ENCODE results near the gene VTN.

VTN gene

DNA sequence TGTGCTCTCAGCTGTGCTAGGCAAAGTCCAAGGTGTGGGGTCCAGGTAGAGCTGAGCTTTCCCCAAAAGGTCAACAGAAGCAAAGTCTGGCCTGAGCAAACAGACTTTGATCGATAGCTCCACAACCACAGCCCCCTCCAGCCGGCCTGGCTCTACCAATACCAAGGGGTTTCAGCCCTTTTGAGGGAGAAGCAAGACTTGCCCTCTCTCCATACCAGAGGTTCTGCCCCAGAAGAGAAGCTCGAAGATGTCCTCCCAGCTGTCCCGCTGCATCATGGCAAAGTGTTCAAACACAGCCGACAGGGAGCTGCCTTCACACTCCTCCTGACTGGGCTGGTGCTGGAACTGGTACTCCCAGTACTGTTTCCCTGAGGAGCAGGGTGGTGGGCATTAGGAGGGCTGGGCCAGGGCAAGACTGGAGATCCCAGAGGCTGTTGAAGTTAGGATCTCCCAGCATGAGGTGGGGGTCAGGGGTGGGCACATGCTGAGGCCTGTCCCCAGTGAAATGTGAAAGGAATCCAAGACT, 1.7 kb downstream of the VTN start:
- DNase-seq = no peak

DNA sequence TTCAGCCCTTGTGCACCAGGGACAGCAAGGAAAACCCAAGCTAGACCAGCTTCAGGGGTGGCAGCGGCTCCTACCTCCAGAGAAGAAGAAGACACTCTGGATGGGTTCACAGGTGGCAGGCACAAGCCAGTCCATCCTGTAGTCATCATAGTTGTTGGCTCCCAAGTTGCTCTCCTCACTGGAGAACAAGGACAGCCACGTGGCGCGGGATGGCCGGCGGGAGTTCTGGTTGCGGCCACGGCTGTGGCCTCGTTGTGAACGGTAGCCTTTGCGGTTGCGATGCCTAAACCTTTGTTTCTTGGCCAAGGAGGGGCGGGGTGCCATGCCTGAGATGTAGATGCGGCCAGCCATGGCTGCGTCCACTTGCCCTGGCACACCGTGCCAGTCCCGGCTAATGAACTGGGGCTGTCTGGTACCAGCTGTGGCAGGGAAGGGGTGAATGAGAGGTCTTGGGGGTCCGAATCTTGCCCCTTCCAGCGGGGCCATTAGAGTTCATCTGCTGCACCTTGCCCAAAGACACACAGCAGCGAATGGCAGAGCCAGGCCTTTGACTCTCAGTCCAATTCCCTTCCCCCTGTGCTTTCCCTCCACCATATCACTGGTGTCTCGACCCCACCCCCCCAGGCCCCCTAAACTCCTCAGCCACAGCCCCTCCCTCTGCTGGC, 2.3 kb downstream of the VTN start:
- no peak for DNase-seq

DNA sequence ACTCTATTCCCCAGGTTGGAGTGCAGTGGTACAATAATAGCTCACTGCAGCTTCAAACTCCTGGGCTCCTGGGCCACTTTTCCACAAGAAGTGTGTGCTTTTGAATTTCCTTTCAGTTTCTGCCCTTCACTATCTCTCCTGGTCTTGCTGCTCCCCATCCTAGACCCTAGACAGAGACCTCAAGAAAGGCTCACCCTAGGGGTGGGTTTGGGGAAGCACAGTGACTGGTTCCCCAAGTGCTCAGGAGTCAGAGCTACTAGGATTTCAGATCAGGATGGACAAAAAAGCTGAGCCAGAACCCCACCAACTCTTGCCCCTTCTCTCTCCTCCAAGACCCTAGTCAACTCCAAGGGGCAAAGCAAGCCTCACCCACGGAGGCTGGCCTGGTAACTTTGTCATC, 3.5 kb downstream of the VTN start:
- no peak for DNase-seq

DNA sequence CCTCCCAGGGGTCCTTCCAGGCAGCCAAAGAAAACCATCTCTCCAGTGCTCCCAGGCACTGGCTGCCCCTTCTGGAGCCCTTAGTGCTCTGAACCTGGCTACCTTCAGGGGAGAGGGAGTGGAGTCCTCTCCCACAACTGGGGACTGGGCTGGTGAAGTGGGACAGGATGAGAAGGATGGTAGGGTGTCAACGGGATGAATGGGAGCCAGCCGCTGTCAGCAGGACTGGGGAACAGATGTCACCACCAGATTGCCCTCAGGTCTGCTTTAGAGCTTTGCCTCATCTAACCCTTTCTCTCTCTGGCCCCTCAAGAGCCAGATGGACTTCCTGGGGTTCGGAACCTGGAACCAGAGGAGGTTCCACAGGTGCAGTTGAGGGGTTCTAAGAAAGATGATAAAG, 4.6 kb downstream of the VTN start:
- DNase-seq = no peak

DNA sequence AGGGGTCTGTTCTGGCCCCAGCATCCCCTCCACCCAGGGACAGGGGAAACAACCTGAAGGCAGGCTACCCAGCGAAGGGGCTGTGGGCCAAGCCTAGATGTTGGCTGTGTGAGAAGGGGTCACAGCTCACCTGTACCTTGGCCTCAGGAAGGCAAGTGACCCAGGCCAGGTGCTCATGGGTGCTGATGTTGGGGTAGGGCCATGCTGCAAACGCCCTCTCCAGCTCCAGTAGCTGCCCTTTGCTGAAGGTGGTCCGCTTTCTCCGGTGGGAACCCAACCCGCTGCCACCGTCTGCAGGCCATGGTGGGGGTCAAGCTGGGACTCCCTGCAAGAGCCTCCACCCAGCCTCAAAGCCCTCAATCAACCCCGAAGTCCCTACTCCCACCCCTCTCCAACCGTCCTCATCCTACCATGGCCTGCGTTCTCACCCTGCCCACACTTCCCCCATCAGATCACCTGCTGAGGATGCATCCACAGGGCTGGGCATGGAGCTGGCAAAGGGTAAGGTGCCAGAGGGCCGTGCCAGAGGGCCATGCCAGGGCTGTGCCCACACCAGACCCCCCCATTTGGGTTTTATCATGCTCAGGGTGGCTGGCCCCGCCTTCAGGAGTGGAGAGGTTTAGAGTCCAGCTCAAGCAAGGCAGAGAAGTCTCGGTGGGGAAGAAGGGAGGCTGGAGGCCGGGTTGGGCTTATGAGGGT, 5.3 kb downstream of the VTN start, which contains the start of gene SEBOX:
TSS of gene SEBOX (minus strand) at position 535 of the 699 bp plus-strand sequence. CDS start at position 487, 48 bp downstream.
- DNase-seq = no peak

DNA sequence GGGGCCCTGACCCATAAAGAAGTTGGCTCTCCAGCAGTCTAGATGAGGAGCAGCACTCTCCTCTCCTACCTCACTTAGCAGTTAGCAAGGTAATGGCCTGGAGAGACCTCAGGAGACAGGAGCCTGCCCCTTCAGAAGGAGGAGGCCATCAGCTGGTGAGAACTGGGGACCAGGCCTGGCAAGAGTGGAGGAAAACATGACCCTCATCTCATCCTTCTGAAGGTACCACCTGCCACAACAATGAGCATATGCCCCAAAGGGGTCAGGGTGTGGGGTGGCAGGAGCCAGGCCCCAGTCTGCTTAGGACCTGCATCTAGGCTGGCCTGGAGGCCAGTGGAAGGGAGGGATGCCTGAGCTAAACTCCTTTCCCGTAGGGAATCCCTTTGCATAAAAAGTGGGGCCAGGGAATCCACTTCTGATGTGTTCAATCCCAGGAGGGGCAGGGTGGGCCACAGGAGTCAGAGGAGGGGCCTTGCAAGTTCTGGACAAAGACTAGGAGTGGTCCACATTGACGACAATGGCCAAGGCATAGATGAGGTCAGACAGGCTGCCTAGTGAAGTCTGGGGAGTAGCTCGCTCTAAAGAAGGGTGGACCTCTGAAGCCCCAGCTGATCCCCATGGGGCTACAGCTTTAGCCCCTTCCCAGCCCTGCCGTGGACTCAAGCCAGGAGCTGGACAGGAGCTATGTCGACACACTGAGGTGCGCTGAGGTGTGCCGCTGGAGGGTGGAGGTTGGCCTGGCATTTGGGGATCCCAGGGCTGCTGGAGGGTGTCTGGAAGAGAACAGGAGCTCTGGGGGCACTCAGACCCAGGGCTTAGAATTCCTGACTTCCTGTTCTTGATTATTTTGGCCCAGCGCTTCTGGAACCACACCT, 6.1 kb downstream of the VTN start:
- no peak for DNase-seq

DNA sequence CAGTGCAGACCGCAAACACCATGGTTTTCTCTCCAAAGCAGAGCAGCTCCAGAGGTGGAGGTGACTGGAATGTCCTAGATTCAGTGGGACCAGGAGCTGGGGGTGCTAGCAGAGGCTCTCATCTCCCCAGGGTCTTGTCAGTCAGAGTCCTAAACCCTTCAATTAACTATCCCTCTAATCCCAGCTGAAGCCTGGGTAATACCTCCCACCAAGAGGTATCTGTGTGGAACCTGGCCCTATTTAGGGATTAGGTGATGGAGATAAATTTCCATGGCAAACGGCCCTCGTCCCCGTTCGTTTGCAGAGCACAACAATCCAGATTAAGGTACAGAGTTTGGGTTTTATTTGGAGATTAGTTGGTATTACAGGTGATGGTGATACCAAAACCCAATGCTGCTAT, 6.9 kb downstream of the VTN start:
- no peak for DNase-seq

DNA sequence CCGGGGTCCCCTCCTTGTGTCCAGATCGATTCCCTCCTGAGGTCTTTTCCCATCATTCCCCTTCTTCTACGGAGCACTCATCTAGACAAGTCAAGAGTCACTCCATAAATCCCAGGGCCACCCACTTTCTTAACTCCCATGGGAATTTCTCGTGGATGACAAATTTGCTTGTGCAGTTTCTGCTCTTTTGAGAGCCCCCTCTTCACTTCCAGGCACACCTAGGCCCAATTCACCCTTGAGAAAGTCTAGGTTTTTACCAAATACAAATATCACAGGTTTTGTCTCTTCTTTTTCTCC, 12.3 kb downstream of the VTN start:
- DNase-seq = no peak

DNA sequence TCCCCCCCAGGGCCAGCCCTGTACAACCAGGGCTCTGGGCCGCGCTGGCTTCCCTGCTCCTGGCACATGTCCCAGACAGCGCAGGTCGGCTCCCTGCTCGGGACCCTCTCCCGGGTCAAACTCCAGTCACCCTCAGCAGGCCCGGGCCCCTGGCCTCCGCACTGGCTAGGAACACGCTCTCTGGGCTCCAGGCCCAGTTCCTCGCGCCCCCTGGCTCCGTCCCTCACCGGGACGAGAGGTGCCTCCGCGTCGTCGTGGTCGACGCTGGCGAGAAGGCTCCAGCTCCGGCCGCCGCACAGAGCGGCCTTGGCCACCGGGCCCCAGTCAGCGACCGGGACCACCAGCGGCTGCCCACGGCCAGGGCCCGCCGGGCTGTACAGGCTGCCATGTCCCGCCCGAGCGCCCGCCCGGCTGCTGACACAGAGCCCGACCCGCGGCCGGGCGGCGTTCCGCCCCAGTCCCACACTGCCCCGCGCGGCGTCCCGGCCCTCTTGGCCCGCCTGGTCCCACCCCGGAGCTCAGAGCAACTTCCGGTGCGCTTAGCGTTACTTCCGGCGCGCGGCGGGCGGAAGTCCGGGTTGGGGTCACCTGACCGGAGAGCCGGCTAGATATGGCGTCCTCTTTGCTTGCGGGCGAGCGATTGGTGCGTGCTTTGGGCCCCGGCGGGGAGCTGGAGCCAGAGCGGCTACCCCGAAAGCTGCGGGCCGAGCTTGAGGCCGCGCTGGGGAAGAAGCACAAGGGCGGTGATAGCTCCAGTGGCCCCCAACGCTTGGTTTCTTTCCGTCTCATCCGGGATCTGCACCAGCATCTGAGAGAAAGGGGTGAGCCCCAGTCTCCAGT, 12.8 kb downstream of the VTN start, which contains the start of gene POLDIP2:
TSS of gene POLDIP2 (minus strand) at position 467 of the 840 bp plus-strand sequence. CDS start at position 388, 79 bp downstream.
- DNase-seq = peak; percentile 94 to 97

DNA sequence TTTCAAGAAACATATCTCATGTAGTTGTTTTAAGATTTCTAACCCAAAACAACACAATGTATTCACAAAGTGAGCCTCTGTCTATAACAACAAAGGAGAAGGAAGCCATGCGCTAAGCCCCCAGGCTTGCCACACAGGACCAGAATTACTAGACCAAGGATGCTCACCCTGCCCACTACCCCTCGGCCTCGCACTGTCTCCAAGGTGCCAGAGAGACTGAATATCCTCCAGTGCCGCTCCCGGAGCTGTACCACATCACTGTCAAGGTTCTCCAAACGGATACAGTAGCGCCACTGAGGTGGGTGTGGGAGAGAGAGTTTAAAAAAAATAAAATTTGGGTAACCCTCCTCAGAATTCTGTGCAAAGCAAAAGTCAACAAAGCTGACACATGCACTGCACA, 19.8 kb downstream of the VTN start:
- DNase-seq = no peak

DNA sequence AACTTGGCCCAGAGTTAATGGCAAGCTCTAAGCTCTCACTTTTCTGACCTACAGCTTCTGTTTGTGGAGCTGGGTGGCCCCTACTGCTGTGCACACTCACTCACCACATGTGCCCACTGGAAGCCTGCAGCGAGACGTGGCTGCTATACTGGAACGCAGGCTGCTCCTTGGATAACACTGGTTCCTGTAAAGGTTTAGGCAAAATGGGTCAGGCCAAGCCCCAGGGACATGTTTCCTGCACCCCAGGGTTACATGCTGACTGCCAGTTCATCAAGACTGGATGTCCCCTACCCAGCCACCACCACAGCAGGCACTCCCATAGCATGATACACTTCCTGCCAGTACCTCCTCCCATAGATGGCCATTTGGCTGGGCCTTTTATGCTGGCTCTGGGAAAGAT, 21.1 kb downstream of the VTN start:
- DNase-seq = no peak

DNA sequence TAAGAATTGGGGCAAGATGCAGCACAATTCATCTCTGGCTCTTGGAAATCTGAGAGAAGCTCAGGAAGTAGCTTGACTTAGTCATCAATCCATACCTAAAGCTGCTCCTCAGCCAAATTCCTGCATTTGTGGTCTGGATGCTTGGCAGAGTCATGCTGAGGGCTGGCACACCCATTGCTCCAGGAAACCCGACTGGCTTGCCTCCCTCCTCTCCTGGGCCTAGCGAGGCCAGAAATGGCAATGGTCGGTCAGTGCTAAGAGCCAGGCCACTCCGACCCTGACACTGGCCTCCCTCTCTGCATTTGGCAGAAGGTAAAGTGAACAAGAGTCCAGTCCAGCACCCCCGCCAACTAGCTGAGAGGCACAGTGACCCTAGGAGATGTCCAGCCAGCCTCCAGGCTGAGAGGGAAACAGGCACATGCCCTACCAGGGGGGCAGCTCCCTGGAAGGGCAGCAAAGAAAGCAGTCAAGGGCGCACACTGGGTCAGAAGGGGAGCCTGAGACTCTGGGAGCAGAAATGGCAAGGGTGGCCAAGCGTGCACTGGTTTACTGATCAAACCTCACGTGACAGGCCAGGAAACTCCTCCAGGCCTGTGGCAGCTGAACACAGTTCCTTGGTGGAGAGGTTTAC, 22.7 kb downstream of the VTN start:
- DNase-seq = no peak

DNA sequence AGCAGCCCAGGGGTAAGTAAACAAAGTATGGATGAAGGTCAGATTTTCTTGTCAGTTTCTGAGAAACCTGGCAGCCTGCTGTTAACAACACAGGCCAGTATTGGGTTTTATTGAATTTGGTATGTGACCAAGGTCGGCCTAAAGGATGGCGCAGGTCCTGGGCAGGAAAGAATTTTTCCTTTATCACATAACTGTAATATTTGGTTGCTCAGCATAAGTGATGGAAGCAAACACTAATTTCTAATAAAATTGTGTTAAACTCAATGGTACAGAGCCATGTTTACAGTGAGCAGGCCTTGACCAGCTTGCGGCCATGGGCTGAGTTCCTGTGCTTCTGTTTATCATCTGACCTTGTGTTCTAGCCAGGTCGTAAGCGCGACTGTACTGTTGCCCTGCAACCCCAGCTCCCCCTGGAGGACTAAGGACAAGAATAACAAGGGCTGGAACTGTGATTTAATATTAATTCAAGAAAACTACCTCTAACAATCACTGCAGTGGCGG, 23.3 kb downstream of the VTN start:
- DNase-seq = no peak

DNA sequence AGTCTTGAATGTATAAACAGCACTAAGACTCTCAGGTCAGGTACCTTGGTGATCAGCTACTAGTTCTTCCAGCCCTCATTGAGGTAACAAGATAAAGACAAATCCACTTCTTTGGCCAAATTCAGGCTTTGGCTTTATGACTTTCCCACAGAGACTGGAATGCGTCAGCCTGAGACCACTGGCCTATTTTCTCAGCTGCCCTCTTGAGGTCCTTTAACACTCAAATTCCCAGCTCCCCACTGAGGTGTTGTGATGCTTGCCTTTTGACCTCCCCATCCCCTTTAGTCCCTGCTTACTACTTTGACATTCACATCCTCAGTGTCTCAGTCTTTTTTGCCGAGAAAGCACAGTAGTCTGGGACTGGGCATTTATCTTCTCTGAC, 23.9 kb downstream of the VTN start:
- DNase-seq = no peak

DNA sequence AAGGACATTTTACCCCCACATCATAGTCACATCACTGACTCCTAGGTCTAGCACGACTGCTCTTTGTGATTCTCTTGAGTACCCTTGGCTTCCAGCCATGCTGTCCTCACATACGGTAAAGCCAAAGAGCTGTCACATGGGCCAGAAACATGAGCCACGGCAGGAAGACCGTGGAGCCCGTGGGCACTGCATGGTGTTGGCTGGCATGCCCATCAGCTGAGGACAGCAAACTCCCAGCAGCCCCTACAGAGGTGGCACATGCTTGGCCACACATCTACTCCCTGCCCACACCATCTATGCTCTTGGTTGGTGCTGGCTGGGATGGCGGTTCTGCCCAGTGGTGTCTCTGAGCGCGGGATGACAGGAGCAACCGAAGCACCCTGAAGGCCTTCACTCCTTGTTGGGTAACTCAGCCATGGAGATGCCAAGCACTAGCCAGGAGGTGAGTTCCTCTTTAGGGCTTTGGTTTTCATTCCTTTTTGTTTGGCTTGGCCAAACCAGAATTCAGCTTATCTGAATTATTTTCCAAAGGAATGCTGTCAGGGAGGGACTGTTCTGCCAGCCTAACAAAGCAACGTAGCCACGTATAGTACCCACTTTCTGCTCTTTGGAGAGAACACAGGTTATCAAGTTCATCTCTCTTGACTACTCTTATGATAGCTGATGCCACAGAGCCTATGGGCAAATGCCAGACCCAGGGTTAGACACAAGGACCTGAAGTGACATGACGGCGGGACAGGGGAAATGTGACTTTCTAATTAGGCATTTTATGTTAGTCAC, 24.5 kb downstream of the VTN start:
- no peak for DNase-seq

DNA sequence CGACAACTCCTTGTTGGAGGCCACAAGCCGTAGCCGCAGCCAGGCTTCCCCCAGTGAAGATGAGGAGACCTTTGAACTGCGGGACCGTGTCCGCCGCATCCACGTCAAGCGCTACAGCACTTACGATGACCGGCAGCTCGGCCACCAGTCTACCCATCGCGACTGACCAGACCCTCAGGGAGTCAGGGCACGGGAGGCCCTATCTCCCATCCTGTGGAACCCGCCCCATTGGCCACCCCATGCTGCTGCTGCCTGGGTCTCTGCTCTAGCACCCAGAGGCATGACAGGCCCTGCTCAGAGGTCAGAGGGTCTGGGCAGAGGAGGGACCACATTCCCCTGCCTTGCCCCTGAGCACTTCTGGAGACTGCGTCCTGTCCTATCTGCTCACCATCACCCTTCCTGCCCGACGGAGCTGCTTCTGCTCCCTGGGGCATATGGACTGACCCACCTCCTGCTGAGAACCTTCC, 25.6 kb downstream of the VTN start:
- no peak for DNase-seq

DNA sequence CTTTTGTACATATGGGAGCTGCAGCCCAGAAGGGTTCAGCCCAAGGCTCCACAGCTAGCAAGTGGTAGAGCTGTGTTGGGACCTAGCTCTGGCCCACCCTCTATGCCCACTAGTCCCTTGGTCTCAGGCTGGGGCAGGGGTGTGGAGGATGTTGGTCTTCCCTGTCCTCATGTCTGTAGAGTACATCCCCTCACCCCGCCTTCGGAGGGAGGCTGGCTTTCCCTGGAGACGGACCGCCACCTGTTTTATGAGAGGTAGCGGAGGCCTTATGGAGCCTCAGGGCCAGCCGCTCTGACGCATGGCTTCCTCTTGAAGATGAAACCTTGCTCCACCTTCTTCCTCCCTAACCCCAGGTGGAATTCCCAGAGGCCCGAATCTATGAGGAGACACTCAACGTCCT, 26.1 kb downstream of the VTN start:
- DNase-seq = no peak

DNA sequence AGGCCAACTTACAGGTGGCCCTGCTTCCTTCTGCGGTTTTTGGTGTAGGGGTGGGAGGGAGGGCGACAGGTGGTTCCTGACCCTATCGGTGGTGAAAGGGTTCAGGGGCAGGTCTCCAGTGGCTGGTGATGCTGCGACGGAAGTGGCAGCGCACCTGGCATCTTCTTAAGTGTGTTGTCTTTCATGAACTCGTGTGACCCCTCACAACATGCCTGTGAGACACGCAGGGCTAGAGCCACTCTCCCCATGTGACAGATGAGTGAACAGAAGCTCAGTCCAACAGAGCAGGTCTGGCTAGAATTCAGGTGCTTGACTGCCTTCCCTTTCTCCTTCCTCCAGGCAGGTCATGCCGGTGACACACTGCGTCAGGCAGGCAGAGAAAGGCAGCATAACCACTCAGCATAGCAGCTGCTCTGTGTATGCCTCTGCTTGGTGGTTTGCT, 26.6 kb downstream of the VTN start:
- DNase-seq = no peak

DNA sequence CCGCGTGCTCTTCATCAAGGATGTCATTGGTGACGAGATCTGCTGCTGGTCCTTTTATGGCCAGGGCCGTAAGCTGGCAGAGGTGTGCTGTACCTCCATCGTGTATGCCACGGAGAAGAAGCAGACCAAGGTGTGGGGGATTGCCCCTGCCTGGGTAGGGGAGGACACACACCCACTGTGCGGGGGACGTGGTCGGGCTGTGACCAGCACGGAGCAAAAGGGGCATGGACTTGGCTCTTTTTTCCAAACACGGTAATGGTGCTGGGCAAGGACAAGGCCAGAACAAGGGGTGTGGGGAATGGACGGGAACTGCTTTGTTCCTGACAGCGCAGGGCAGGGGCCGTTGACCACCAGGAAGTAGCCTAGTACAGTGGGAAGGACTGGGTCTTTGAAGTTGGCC, 27.8 kb downstream of the VTN start:
- no peak for DNase-seq

DNA sequence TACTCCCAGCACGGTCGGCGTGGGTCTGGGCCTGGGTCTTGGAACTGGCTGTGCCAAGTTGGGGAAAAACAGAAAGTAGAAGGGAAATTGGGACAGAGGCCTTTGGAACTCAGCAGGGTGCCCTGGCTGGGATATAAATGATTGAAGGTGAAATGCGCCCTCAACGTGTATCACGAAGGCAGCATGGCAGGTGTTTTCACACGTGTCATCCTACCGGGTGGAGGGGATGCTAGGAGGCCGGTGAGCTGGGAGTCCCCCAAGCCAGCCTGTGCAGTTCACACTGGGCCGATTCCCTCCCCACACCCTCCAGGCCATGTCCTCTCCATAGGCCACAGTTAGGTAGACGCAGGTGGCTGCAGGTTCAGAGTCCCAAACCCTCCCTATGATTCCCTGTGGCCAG, 28.6 kb downstream of the VTN start:
- no peak for DNase-seq

DNA sequence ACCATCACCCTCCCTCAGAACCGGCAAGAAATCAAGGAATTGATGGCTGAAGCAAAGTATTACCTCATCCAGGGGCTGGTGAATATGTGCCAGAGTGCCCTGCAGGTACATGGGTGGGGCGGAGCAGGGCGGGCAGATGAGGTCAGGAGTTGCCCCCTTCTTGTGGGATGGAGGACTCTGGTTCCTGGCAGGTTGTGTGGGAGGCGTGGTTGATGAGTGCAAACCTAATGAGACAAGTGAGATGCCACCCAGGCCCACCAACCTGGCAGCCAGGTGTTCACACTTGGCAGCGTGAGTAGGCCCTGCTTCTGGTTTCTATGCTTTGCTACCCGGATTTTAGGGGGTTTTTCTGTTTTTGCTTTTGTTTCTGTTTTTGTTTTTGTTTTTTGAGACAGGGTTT, 29.7 kb downstream of the VTN start:
- DNase-seq = no peak
